Fibroblast of gingiva (primary cell): ENCODE data around the gene HPD.

Experiments used
- DNase-seq: peaks from one replicate; pipeline ENCODE4 v3.0.0-alpha.2; 2011; ENCODE audit warnings: low read depth

Gene HPD

DNA sequence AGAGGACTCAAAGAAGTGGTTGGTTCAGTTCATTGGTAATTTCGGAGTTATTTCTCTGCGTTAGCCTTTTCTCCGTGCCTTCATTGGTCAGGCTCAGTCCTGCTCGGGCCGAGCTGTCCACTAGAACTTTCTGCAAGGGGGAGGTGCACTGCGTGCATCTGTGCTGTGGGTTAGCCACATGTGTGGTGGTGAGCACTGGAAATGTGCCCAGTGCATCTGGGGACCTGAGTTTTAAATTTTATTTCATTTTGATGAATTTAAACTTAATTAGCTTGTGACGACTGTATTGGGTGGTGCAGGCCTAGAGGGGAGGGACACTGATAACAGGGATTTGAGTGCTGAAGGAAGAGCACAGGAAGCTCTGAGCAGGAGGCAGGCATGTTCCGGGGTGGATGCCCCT lies 30.4 kb downstream of the HPD start:
- no peak for DNase-seq

GRCh38 chr12:121827351-121828099 lies 31.1 kb downstream of the HPD start:
- DNase-seq: no peak

- DNase-seq: no peak
Observed at GRCh38 chr12:121826318-121827150, 32.1 kb downstream of the HPD start.

GRCh38 chr12:121825041-121825523 lies 33.6 kb downstream of the HPD start:
- no peak for DNase-seq

GRCh38 chr12:121823727-121824115 lies 34.9 kb downstream of the HPD start:
- no peak for DNase-seq

GRCh38 chr12:121823101-121823726 lies 35.4 kb downstream of the HPD start:
- no peak for DNase-seq

DNA sequence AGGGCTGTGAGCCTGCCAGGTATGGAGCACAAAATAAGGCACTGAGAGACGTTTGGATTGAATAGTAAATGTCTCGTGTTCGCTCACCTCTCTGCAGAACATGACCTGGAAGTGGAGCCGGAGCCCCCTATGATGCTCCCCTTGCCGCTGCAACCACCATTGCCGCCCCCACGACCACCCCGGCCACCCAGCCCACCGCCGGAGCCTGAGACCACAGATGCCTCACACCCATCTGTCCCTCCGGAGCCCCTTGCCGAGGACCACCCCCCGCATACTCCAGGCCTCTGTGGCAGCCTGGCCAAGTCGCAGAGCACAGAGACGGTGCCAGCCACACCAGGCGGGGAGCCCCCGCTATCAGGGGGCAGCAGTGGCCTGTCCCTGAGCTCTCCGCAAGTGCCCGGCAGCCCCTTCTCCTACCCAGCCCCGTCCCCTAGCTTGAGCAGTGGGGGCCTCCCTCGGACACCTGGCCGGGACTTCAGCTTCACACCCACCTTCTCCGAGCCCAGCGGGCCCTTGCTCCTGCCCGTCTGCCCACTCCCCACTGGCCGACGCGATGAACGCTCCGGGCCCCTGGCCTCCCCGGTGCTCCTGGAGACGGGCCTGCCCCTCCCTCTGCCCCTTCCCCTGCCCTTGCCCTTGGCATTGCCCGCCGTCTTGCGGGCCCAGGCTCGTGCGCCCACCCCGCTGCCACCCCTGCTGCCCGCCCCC lies 36.1 kb downstream of the HPD start:
- no peak for DNase-seq

DNA sequence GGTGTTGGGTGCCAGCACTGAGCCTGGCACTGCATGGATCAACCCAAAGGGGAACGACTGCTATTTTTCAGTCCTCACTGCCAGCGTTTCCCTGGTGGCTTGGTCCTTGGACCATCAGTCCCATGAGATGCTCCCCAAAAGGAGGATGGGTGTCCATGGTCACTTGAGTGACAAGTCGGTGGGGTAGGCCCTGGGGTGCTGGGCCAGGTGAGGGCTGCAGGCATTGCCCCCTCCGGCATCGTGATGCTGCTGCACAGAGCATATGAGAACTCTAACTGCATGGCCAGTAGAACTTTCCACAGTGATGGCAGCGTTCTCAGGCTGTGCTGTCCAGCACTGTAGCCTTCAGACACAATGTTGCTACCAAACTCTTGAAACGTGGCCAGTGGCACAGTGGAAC lies 38.6 kb downstream of the HPD start:
- DNase-seq: no peak

GRCh38 chr12:121819212-121819949 lies 39.3 kb downstream of the HPD start:
- DNase-seq: no peak

DNA sequence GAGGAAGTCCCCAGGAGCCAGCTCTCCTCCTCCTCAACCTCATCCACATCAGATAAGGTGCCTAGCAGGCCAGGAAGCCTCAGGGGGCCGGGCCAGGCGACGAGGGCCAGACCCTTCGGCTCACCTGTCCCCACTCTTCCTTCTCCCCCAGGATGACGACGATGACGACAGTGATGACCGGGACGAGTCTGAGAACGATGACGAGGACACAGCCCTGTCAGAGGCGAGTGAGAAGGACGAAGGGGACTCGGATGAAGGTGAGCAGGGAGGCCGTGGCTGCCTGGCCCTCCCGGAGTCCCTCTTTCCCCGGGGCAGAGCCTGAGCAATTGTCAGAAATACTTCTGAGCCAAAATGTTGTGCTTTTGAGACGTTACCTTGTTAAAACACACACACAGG lies 41.0 kb downstream of the HPD start:
- DNase-seq: no peak

- DNase-seq: no peak
Observed at GRCh38 chr12:121816925-121817647, 41.6 kb downstream of the HPD start.

GRCh38 chr12:121815263-121815662 lies 43.4 kb downstream of the HPD start:
- no peak for DNase-seq

DNA sequence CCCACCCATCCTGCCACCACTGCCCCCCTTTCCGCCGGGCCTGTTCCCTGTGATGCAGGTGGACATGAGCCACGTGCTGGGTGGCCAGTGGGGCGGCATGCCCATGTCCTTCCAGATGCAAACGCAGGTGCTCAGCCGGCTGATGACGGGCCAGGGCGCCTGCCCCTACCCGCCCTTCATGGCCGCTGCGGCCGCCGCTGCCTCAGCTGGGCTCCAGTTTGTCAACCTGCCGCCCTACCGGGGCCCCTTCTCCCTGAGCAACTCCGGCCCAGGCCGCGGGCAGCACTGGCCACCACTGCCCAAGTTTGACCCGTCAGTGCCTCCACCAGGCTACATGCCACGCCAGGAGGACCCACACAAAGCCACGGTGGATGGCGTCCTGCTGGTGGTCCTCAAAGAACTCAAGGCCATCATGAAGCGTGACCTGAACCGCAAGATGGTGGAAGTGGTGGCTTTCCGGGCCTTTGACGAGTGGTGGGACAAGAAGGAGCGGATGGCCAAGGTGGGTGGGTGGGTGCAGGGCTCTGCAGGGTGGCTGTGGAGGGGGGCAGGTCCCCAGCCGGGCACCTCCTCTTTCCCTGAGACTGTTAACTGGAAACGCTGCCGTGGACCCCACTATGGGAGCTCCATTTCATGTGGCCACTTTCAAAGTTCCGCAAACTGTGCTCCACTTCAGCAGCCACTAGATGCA lies 44.1 kb downstream of the HPD start:
- DNase-seq: no peak

- DNase-seq: no peak
Observed at GRCh38 chr12:121813951-121814350, 44.7 kb downstream of the HPD start.

DNA sequence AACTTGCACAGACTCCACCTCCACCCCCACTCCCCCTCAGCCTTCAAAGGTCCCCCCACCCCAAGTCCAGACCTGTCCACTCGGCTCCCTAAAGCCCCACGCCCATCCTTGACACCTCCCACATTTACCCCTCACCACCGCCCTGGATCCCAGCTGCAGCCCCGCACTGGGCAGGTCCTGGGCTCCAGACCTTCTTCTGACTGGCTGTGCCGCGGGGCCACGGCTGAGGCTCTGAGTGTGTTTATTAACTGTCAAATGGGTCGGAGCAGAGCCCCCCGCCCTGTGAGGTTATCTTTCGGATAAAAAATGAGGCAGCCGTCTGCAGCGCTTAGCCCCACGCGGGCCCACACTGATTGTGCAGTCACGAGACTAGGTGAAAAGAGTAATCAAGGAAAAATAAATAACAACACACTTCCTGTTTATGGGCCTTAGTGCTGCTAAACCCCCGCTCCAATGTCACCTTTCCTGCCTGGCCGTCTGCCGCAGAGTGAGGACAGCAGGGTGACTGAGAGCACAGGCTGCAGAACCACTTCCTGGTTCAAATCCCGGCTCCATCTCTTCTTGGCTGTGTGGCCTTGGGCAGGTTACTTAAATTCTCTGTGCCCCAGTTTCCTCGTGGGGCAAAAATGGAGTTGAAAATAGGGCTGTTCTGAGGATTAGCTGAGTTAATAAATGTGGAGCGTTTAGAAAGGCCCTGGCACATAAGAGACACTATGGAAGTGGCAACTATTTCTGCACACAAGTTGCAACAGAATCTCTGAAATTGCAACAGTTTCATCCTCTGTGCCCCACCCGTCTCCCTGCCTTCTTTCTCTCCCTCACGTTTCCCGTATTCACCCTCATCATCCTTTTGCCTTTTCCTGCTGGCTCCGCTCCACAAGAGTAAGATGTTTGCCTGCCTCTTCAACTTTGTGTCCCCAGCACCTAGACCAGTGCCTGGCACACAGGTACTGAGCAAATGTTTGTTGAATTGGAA lies 45.5 kb downstream of the HPD start:
- DNase-seq: peak; percentile 72

DNA sequence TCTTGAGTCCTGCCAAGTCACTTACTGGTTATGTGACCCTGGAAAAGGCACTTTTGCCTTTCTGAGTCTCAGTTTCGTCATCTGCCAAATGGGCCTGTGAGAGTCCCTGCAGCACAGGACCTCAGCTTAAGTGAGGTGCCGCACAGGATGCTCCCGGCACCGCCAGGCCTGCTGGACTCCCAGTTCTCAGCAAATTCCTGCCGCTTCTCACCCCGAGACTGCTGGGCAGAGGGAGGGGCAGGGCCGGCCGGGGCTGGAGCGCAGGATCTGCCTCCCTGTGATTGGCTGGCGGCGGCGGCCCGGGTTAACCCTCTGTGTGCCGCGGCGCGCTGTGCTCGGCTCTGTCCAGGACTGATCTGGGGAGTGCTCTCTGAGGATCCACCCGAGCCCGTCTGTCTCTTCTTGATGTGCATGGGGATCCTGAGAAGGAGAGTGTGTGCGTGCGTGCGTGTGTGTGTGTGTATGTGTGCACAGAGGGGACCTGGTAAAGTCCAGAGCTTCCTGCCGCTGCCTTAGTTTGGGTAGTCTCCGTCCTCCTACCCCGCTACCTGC lies 46.3 kb downstream of the HPD start:
- DNase-seq: peak; percentile 83

GRCh38 chr12:121811434-121812319 lies 47.0 kb downstream of the HPD start:
- peak; percentile 59 for DNase-seq
